GM19372 (cell line): Measurements from ENCODE around the gene CACNG5.

Source experiments
- ATAC-seq: cut with Tn5 transposase; IDR thresholded peaks from one replicate; pipeline ENCODE4 v1.9.1; 2021; ENCODE audit warnings: mild to moderate bottlenecking, low read depth, moderate library complexity; ENCODE audit not compliant: unreplicated experiment

Gene CACNG5, protein sequence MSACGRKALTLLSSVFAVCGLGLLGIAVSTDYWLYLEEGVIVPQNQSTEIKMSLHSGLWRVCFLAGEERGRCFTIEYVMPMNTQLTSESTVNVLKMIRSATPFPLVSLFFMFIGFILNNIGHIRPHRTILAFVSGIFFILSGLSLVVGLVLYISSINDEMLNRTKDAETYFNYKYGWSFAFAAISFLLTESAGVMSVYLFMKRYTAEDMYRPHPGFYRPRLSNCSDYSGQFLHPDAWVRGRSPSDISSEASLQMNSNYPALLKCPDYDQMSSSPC

DNA sequence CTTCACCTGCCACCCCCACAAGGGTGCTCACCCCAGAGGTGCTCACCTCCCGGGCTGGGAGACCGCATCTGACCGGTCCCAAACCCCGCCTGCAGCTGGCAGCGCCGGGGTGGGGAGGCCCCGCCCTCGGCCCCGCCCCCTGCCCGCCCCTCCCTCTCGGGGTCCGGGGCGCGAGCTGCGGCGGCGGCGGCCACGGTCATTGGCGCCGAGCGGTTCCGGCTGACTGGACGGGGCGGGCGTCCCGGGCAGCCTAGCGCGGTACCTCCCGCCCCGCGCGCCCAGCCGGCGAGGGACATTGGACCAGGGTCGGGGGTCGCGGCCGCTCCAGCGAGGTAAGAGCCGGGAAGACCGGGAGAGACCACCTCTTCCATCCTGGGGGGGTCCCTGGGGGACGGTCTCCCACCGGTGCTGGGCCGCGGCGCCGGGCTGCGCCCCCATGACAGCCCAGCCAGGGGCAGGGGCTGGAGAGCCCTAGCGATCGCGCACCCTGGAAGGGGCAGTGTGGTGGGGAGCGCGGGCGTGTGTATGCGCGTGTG lies at the start of gene CACNG5:
Gene CACNG5, plus strand, starts transcription at position 199 of the 536 bp plus-strand sequence. CDS start 42,216 bp downstream, outside the sequence.
- ATAC-seq = no peak

DNA sequence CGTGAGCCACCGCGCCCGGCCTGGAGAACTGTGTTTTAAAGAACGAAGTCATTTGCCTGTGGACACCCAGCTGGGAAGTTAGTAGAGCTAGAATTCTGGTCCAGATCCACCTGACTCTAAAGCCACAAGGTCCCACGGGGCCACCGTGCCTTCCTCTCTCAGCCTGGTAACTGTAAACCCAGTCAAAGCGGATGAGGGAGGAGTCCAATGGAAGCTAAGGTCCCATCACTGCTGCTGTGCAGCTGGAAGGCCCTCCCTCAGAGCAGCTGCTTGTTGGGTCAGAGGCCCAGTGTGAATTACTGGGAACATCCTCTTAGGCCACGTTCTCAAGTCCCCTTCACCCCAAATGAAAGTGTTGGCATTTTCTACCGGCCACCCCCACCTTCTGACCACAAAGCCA lies 48.8 kb upstream of the CACNG5 start:
- ATAC-seq = no peak

DNA sequence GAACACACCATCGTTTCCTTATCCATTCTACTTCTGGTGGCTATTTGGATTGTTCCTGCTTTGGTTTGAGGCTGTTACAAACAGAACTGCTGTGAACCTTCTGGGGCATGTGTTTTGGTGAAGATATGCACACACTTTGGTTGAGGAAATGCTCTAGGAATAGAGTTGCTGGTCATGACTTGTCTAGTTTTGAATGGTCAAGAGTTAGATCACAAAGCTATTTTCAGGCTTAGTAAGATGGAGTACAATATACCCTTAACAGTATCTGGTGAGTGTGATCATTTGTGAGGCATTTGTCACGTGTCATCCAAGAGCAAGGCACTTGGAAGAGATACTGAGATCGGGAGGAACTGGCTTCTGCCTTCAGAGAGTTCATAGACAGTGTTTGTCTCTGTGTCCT lies 47.0 kb upstream of the CACNG5 start:
- ATAC-seq = no peak

DNA sequence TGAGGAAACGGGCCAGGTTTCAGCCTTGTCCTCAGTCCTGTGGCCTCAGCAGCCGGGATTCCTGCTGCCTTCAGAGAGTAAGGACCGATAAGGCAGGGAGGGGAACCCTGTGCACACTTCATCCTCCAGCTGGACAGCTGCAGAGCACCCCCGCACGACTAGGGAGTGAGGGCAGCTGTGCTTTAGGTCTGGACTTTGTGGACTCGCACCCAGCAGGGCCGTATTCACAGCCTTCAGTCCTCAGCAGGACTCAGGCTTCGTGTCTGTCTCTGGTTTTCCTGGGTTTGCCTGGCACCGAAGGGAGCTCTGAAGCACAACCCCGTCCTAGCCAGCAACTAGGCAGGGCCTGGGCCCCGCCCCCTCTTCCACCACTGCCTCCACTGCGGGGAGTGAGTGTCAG lies 45.8 kb upstream of the CACNG5 start:
- no peak for ATAC-seq

DNA sequence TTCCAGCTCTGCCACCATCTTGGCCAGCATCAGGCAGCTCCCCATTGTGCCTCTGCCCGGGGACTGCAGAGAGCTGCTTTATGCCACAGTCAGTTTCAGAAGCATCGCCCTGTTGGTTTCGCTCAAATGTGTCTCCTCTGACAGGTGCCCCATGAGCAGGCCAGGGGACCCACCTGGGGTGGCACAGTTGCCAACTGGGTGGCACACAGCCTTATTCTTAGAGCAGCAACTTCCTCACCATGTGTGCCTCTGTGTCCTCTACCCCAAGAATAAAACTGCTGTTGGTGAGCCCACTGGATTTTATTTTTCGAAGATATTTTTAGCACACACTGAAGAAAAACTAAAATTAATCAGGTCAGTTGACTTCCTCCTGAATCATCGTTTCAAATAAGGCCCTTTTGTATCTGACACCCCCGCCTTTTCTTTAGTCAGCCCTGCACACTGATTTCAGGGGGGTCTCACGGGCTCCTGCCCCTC lies 44.9 kb upstream of the CACNG5 start:
- ATAC-seq = no peak

DNA sequence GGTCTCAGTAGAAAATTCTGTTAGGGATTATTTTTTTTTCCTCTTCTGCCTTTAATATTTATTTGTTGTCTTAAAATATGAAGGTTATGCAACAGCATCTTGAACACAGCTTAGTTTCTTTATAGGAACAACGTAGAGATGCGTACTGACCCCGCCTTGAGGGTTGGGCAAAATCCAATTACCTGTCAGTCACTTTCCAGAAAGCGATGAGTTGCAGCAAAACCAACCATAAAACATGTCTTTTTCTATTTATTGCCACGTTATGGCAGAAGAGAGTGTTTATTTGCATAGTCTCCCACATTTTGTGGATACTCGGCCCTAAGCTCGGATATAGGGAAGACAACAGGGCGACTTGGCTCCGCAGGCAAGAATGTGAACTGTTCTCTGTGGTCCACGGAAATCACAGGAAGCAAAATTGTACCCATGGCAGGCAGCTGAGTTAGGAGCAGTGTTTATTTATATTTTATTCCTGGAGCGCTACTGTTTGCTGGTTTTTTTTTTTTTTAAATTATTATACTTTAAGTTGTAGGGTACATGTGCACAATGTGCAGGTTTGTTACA lies 44.3 kb upstream of the CACNG5 start:
- ATAC-seq = no peak

DNA sequence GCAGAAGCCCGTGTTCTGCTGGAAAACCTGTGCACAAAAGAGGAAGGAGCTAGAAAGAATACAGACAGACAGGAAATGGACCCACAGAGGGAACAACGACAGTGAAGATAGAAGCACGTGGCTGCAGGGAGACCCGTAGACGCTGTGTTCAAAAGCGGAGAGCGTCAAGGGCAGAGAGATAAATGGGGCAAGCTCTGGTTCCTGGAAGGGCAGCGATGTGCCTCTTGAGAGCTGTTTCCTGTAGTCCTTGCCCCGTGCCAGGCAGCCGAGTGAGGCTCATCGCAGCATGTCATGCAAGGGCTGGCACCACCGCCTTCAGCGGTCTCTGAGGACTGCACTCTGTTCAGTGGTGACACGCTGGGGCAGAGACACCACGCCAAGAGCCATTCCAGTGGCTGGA lies 43.6 kb upstream of the CACNG5 start:
- ATAC-seq = no peak

DNA sequence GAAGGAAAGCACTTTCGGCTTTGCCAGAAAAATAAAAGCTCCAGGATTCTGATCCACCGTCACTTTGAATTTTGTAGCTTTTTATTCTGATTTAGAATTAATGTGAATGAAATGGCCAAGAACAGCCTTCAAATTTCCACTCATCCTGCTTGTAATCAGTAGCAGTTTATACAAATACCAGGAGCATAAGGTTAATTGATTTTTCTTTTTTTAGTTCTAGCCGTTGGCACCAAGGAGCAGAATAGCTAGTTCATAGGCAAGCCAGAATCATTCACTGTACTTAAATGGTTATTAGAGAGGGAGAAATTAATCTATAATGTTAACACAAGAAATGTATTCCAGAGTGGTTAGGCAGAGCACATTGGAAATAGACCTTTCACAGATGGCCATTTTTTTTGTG lies 41.1 kb upstream of the CACNG5 start:
- ATAC-seq = no peak

DNA sequence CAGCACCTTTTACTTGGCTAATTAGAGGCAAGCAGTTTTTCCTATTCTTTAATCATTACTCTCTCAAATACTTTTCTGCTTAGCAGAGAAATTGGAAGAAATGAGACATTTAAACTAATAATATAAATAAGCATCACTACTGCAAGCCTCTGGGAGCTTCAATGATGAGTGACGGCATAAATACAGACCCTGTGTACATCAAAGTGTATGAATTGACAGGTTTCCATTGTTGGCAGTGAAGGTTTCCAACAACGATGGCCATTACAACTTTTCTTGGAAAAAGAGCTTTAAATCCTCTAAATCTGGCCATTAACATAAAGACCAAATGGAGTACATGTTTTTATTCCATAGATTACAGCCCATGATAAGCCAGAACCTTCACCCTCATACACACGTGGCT lies 39.4 kb upstream of the CACNG5 start:
- ATAC-seq = no peak

DNA sequence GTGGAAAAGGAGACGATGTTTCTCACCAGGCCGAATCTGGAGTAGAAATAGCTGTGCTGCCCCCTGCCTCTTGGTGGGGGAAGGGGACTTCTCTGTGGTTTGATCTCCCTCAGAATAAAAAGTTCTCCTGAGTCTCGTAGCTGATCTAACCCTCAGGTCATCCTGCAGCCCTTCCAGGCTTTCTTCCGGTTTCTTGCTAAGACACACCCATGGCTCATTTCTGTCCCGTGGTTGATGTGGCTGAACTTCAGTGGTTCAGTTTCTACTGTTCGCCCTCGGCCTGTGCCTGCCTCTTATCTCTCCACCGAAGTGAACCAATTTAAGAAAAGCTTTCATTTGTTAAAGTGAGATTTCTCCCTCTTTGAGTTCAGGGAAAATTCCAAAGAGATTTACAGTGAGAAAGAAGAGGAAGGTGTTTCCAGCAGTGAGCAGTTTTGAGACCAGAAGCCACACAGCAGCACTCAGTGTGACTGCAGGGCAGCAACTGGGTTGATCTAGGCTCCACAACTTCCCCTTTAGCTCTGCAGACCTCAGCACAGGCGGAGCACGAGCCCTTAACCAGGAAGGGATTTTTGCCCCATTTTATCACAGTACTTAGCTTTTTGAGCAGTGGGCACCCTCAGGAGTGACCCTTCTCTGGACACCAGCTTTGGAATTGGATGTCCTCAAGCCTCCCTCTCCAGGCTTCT lies 34.9 kb upstream of the CACNG5 start:
- ATAC-seq = no peak

DNA sequence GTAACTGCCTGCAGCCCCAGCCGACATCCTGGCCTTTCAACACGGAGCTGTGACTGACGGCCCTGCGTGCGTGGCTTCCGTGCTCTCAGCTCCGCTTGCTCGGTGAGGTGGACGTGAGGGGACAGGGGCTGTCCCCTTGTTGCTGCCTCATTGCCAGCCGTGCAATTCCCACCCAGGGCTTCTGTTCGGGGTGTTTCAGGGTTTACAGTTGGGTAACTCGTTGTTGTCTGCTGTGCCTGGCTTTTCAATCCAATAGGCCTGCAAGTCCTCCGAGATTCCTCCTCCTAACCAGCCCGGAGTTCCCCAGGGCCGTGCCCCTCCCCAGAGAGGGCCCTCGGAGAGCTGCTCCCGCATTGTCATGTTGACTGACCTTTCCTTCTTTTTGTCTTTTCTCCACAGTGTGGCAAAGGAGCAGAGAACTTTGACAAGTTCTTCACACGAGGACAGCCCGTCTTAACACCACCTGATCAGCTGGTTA lies 31.4 kb upstream of the CACNG5 start:
- no peak for ATAC-seq

DNA sequence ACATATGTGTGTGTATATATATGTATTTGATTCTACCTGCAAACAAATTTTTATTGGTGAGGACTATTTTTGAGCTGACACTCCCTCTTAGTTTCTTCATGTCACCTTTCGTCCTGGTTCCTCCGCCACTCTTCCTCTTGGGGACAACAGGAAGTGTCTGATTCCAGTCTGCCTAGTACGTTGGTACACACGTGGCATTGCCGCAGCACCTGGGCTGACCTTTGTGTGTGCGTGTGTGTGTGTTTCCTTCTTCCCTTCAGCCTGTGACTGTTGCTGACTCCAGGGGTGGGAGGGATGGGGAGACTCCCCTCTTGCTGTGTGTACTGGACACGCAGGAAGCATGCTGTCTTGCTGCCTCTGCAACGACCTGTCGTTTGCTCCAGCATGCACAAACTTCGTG lies 29.4 kb upstream of the CACNG5 start:
- ATAC-seq = no peak

DNA sequence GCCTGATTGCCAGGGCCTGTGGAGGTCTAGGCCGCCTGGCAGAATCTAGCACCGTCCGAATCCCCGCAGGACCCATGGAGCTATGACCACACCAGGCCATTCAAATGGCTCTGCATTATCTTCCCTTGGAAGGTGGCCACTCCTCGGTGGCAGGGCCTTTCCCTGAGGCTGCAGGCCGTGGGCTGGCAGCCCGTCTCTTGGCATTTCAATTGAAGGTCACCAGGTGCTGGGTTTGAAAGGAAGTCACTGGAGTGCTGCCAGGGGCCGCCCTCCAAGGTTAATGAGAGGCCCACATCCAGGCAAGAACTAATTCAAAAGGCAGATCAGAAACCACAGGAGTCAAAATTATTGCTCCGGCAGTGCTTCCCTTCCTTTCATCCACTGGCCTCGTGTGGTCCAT lies 27.7 kb upstream of the CACNG5 start:
- ATAC-seq = no peak

DNA sequence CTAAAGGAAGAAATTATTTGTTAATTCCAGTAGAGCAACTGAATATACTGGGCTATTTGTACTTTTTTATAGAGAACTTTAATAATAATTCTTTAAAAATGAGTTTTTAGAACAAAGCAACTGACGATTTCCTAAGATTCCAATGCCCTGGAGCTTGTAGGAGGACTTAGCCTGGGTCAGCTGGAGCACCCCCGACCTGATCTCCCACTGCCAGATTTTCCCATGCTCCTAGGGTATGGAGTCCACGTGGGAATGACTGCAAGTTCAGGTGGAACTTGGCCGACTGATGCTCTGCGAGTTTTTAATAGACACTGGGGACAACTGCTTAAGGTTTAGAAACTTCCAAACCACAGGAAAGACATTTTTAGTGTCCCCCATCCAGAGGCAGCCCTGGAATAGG lies 25.5 kb upstream of the CACNG5 start:
- ATAC-seq = no peak

DNA sequence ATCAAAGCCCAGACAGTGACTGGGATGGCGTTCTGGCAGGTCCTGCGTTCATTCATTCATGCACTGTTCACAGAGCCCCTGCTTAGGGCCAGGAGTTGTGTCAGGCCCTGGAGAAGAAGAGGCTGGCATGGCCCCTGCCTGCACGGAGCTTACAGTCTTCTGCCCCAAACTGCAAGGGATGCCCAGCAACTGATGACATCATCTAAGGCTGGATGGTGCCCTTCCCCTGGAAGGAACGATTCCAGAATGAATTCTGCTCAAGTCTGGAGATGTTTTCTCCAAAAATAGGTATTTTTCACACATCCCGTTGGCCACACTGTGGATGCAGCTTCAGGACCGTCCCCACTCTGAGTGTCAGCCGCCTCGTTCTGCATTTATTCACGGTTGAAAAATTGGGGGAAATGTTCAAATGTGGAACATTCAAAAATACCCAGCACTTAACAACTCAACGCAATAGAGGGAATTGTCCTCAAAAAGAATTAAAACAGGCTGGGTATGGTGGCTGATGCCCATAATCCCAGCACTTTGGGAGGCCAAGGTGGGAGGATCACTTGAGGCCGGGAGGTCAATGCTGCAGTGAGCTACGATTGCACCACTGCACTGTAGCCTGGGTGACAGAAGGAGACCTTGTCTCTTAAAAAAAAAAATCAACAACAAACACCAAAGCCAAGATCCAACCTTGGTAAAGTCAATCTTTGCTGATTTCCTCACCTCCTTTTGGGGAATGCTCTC lies 23.8 kb upstream of the CACNG5 start:
- no peak for ATAC-seq

DNA sequence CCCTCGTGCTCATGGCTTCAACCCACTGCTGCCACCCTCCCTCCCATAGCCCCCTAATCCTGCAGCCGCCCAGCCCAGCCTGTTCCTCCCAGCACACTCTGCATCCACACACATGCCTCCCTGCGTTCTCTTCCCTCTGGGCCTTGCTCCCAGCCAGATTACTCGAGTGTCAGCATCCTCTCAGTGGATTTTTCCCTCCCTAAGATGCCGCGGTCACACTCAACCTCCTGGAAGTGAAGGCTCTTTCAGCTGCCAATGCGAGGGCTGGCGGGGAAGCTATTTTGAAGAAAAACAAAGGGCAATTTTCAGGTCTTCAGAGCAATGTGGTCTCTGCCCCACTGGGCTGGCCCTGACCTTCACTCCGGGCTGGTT lies 23.2 kb upstream of the CACNG5 start:
- ATAC-seq = no peak

DNA sequence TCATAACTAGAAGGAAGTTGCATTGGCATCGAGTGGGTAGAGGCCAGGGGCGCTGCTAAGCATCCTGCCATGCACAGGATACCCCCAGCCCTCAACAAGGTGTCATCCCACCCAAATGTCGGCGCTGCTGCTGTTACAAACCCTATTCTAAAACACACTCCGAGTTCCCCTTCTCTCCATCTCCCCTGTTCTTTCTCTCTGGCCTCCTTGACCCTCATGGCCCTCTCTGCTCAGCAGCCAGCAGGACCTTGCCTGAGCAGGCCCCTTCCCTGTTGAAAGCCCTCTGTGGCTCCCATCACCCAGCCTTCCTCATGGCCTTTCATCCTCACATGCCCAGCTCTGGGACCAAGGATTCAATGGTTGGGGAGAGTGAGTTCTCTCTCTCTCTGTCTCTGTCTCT lies 22.3 kb upstream of the CACNG5 start:
- no peak for ATAC-seq

DNA sequence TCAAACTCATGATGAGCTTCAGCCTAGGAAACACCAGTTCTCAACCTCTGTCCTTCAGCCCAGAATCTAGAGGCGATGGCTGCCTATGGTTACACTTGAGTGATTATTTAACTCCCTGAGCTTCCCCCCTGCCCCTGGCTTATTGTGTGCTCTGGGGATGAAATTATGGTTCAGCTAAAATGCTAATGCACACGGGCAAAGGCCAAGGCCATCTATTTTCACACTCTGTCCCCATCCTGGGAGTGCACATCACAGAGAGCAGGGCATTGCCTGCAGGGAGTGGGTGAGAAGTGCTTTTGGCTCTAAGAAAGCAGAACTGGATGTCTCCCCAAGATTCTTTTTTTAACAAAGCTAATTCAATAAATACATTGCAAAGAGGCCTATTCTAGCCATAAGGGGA lies 21.6 kb upstream of the CACNG5 start:
- no peak for ATAC-seq

DNA sequence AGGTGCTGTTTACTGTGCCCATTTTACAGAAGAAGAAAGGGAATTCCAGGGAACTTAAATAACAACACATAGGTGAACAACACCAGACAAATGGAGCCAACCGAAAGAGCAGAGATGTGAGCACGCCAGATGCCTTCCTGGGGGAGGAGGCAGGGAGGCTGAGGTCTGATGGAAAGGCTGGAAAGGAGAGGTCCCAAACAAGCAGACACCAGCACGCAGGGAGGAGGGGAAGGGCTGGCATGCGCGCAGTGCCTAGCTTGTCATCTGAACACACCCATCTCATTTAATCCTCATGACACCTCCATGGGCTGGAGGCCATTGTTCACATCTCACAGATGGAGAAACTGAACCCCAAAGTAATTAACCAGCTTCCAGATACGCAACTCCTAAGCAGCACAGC lies 20.9 kb upstream of the CACNG5 start:
- no peak for ATAC-seq

DNA sequence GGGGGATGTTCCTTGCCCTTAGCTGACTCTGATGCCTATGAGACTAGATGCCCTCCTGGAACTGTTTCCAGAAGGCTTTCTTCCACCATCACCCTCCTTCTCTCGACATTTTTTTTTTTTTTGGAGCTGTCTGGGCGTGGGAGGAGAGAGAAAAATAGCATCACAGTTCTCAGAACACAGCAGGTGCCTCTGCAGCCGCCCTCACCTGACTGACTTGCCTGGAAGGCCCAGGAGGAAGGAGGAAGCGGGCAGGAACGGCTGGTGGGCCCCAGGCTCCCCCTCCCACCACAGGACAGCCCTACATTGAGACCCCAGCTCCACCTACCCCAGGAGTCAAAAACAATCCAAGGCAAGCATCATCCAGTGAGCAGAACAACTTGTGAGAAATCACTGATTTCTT lies 20.3 kb upstream of the CACNG5 start:
- ATAC-seq = no peak

DNA sequence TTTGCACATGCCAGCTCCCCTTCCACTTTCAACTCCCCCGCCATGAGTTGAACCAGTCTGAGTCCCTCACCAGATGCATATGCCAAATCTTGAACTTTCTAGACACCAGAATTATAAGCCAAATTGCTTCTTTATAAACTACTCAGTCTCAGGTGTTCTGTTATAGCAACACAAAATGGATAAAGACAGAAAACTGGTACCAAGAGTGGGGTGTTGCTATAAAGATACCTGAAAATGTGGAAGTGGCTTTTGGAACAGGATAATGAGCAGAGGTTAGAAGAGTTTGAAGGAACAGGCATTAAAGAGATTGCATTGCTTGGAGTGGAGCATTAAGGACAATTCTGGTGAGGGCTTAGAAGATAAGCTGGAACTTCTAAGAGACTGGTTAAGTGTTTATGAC lies 17.2 kb upstream of the CACNG5 start:
- no peak for ATAC-seq
